ENCODE data around the gene LCA5L. TPM values are rescaled to one million over a fixed set of nuclear protein-coding genes. Genes with fewer than 3 reads are reported as not detected.
"Not testable (repeated sequence)": the region's sequence is repeated elsewhere in the genome, so short reads cannot be mapped to it uniquely, and the experiment has no call there.

LCA5L gene
- polyA plus RNA-seq, 4 donors: 0.85 to 1.5 TPM; not detected in 2

GRCh38 chr21:39419204-39419603, 26.4 kb downstream of the LCA5L start:
- not testable (repeated sequence) for H3K9me3 ChIP-seq (ENCODE audit: control insufficient read depth in 2 of 2, insufficient read depth in 1 of 2, low read depth in 1 of 2, low read length in 1 of 2); H3K36me3 ChIP-seq (ENCODE audit: control insufficient read depth in 3 of 3, insufficient read depth in 2 of 3, low read depth in 1 of 3, low read length in 3 of 3); FAIRE-seq; DNase-seq; H3K4me3 ChIP-seq (ENCODE audit: low read depth in 1 of 3, low read length in 3 of 3); H3K27ac ChIP-seq (ENCODE audit: low read depth in 1 of 3, low read length in 2 of 3); H3K4me1 ChIP-seq (ENCODE audit: control insufficient read depth in 3 of 3, insufficient read depth in 2 of 3, low read depth in 1 of 3, low read length in 2 of 3); H3K27me3 ChIP-seq (ENCODE audit: control insufficient read depth in 3 of 3, insufficient read depth in 3 of 3, low read length in 3 of 3)
- 96 to 99% (median 98%) methylated on average over 5 of the region's 5 CpGs for WGBS, 3 donors

- H3K9me3 ChIP-seq (ENCODE audit: control insufficient read depth in 2 of 2, insufficient read depth in 1 of 2, low read depth in 1 of 2, low read length in 1 of 2): peaks cover 0 to 5% of the 10 kb centered on the region in 2 donors
- no peak overlapping the region for H3K4me3 ChIP-seq (ENCODE audit: low read depth in 1 of 3, low read length in 3 of 3)
- FAIRE-seq (no peak), DNase-seq (no peak)
- WGBS, 3 donors: 92 to 93% (median 93%) methylated on average over 2 of the region's 2 CpGs
- H3K36me3 ChIP-seq (ENCODE audit: control insufficient read depth in 3 of 3, insufficient read depth in 2 of 3, low read depth in 1 of 3, low read length in 3 of 3): peaks cover 0 to 18% (median 0%) of the 10 kb centered on the region in 3 donors
- H3K4me1 ChIP-seq (ENCODE audit: control insufficient read depth in 3 of 3, insufficient read depth in 2 of 3, low read depth in 1 of 3, low read length in 2 of 3): no peaks in the 10 kb centered on the region
- H3K27ac ChIP-seq (ENCODE audit: low read depth in 1 of 3, low read length in 2 of 3): no peak overlapping the region
- no peaks in the 10 kb centered on the region for H3K27me3 ChIP-seq (ENCODE audit: control insufficient read depth in 3 of 3, insufficient read depth in 3 of 3, low read length in 3 of 3)
These were observed 39.5 kb downstream of the LCA5L start for GRCh38 chr21:39406065-39406464.

- FAIRE-seq (no peak), DNase-seq (no peak)
- no peak overlapping the region for H3K27ac ChIP-seq (ENCODE audit: low read depth in 1 of 3, low read length in 2 of 3)
- peaks cover 0 to 8% (median 6%) of the 10 kb centered on the region in 3 donors for H3K36me3 ChIP-seq (ENCODE audit: control insufficient read depth in 3 of 3, insufficient read depth in 2 of 3, low read depth in 1 of 3, low read length in 3 of 3)
- H3K4me3 ChIP-seq (ENCODE audit: low read depth in 1 of 3, low read length in 3 of 3): no peak overlapping the region
- H3K27me3 ChIP-seq (ENCODE audit: control insufficient read depth in 3 of 3, insufficient read depth in 3 of 3, low read length in 3 of 3): no peaks in the 10 kb centered on the region
- 86 to 91% (median 90%) methylated on average over 8 of the region's 8 CpGs for WGBS, 3 donors
- H3K4me1 ChIP-seq (ENCODE audit: control insufficient read depth in 3 of 3, insufficient read depth in 2 of 3, low read depth in 1 of 3, low read length in 2 of 3): no peaks in the 10 kb centered on the region
- no peaks in the 10 kb centered on the region for H3K9me3 ChIP-seq (ENCODE audit: control insufficient read depth in 2 of 2, insufficient read depth in 1 of 2, low read depth in 1 of 2, low read length in 1 of 2)
These were observed 45.4 kb downstream of the LCA5L start for GRCh38 chr21:39400173-39400572.

DNA sequence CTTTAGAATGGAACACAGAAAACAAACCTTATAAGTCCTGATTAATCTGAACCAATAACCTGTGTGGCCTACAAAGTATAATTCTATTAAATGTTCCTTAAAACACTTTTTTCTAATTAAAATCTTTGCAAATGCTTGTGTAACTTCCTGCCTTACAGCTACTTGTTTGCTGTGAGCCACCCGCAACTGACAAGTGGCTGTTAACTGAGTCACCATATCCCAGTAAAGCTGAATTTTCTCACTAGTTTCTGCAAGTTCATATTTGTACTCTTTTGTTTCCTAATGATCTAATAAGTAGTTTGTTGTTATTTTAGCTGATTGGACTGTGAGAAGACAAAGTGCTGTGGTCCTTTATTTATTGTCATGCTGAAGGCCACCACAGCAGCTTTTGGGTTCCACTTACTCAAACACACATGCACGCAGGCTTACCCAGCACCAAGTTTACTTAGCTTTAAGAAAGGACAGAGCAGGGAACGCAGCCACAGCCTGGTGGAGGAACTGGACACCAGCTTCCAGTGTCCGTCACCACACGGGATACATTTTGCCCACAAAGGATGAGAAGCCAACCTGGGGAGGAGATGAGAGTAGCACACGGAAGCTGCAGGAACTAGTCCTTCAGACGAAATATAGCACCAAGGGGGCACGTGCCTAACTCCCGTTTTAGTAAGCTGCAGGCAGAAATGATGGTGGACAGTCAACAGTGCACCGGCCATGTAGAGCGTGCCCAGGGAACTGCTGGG, 47.8 kb downstream of the LCA5L start:
- FAIRE-seq (no peak), DNase-seq (no peak)
- 92 to 97% (median 95%) methylated on average over 11 of the region's 11 CpGs for WGBS, 3 donors
- no peaks in the 10 kb centered on the region for H3K9me3 ChIP-seq (ENCODE audit: control insufficient read depth in 2 of 2, insufficient read depth in 1 of 2, low read depth in 1 of 2, low read length in 1 of 2)
- peaks cover 3 to 27% (median 18%) of the 10 kb centered on the region in 3 donors for H3K36me3 ChIP-seq (ENCODE audit: control insufficient read depth in 3 of 3, insufficient read depth in 2 of 3, low read depth in 1 of 3, low read length in 3 of 3)
- H3K4me3 ChIP-seq (ENCODE audit: low read depth in 1 of 3, low read length in 3 of 3): no peak overlapping the region
- no peaks in the 10 kb centered on the region for H3K27me3 ChIP-seq (ENCODE audit: control insufficient read depth in 3 of 3, insufficient read depth in 3 of 3, low read length in 3 of 3)
- no peak overlapping the region for H3K27ac ChIP-seq (ENCODE audit: low read depth in 1 of 3, low read length in 2 of 3)
- H3K4me1 ChIP-seq (ENCODE audit: control insufficient read depth in 3 of 3, insufficient read depth in 2 of 3, low read depth in 1 of 3, low read length in 2 of 3): no peaks in the 10 kb centered on the region

DNA sequence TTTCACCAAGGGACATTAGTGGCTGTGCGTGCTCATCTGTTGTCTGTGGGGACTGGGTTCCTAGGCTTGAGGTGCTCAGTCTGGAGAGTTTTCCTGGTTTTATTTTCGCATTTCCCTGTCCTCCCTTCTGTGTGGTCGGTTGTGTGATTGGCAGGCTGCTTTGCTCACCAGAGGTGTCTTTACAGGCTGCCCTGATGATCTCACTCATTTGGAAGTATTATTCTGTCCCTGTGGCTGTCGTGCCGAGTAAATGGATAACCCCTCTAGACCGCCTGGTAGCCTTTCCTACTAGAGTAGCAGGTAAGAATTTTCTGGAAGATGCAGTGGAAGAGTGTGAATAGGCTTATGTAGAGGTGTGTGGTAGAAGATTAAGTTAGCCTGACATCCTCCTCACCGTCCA, 52.6 kb downstream of the LCA5L start:
- H3K4me3 ChIP-seq (ENCODE audit: low read depth in 1 of 3, low read length in 3 of 3): no peak overlapping the region
- no peak overlapping the region for H3K27ac ChIP-seq (ENCODE audit: low read depth in 1 of 3, low read length in 2 of 3)
- H3K27me3 ChIP-seq (ENCODE audit: control insufficient read depth in 3 of 3, insufficient read depth in 3 of 3, low read length in 3 of 3): no peaks in the 10 kb centered on the region
- 89 to 94% (median 91%) methylated on average over 7 of the region's 7 CpGs for WGBS, 3 donors
- H3K9me3 ChIP-seq (ENCODE audit: control insufficient read depth in 2 of 2, insufficient read depth in 1 of 2, low read depth in 1 of 2, low read length in 1 of 2): no peaks in the 10 kb centered on the region
- H3K36me3 ChIP-seq (ENCODE audit: control insufficient read depth in 3 of 3, insufficient read depth in 2 of 3, low read depth in 1 of 3, low read length in 3 of 3): peaks cover 11 to 45% (median 29%) of the 10 kb centered on the region in 3 donors
- peaks cover 0 to 9% (median 2%) of the 10 kb centered on the region in 3 donors for H3K4me1 ChIP-seq (ENCODE audit: control insufficient read depth in 3 of 3, insufficient read depth in 2 of 3, low read depth in 1 of 3, low read length in 2 of 3)
- FAIRE-seq (no peak), DNase-seq (no peak)

DNA sequence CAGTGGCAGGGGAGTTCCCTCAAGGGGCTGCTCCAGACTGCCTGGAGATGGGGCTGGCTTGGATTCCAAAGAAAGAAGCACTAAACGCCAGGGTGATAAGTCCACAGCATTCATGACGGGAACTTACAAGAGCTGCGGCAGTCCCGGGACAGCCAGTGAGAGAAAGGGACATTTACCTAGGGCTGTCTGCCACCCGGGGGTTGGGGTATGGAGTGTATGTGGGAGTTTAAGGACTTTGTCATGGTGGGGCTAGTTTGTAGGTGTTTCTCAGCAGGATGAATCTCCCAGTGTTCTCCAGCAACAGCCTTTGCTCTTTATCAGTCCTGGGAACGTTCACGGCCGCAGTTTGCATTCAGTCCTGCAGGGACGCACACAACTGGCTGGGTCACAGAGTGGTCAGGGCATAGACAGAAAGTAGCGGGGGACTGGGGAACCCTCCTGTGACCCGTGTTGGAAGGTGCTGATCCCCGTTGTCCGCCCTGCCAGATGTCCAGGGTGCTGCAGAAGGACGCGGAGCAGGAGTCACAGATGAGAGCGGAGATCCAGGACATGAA, 55.3 kb downstream of the LCA5L start:
- no peak overlapping the region for H3K4me3 ChIP-seq (ENCODE audit: low read depth in 1 of 3, low read length in 3 of 3)
- no peak for FAIRE-seq
- DNase-seq: no peak
- H3K9me3 ChIP-seq (ENCODE audit: control insufficient read depth in 2 of 2, insufficient read depth in 1 of 2, low read depth in 1 of 2, low read length in 1 of 2): no peaks in the 10 kb centered on the region
- H3K36me3 ChIP-seq (ENCODE audit: control insufficient read depth in 3 of 3, insufficient read depth in 2 of 3, low read depth in 1 of 3, low read length in 3 of 3): peaks cover 11 to 40% (median 23%) of the 10 kb centered on the region in 3 donors
- peaks cover 2 to 20% (median 3%) of the 10 kb centered on the region in 3 donors for H3K4me1 ChIP-seq (ENCODE audit: control insufficient read depth in 3 of 3, insufficient read depth in 2 of 3, low read depth in 1 of 3, low read length in 2 of 3)
- 77 to 88% (median 84%) methylated on average over 16 of the region's 16 CpGs for WGBS, 3 donors
- H3K27ac ChIP-seq (ENCODE audit: low read depth in 1 of 3, low read length in 2 of 3): no peak overlapping the region
- no peaks in the 10 kb centered on the region for H3K27me3 ChIP-seq (ENCODE audit: control insufficient read depth in 3 of 3, insufficient read depth in 3 of 3, low read length in 3 of 3)

GRCh38 chr21:39388811-39389155, 56.8 kb downstream of the LCA5L start:
- Histone ChIP-seq H3K4me3 (ENCODE audit: low read depth in 1 of 3, low read length in 3 of 3) (peak overlapping the region in 2 of 3 donors; percentile 39 to 43), H3K9me3 (ENCODE audit: control insufficient read depth in 2 of 2, insufficient read depth in 1 of 2, low read depth in 1 of 2, low read length in 1 of 2) (peaks cover 0 to 2% of the 10 kb centered on the region in 2 donors), H3K27ac (ENCODE audit: low read depth in 1 of 3, low read length in 2 of 3) (no peak overlapping the region), H3K36me3 (ENCODE audit: control insufficient read depth in 3 of 3, insufficient read depth in 2 of 3, low read depth in 1 of 3, low read length in 3 of 3) (peaks cover 8 to 37% (median 19%) of the 10 kb centered on the region in 3 donors), H3K27me3 (ENCODE audit: control insufficient read depth in 3 of 3, insufficient read depth in 3 of 3, low read length in 3 of 3) (no peaks in the 10 kb centered on the region), H3K4me1 (ENCODE audit: control insufficient read depth in 3 of 3, insufficient read depth in 2 of 3, low read depth in 1 of 3, low read length in 2 of 3) (peaks cover 3 to 20% (median 4%) of the 10 kb centered on the region in 3 donors)
- DNase-seq (no peak), FAIRE-seq (no peak)
- 1 to 4% (median 3%) methylated on average over 9 to 10 of the region's 10 CpGs for WGBS, 3 donors

DNA sequence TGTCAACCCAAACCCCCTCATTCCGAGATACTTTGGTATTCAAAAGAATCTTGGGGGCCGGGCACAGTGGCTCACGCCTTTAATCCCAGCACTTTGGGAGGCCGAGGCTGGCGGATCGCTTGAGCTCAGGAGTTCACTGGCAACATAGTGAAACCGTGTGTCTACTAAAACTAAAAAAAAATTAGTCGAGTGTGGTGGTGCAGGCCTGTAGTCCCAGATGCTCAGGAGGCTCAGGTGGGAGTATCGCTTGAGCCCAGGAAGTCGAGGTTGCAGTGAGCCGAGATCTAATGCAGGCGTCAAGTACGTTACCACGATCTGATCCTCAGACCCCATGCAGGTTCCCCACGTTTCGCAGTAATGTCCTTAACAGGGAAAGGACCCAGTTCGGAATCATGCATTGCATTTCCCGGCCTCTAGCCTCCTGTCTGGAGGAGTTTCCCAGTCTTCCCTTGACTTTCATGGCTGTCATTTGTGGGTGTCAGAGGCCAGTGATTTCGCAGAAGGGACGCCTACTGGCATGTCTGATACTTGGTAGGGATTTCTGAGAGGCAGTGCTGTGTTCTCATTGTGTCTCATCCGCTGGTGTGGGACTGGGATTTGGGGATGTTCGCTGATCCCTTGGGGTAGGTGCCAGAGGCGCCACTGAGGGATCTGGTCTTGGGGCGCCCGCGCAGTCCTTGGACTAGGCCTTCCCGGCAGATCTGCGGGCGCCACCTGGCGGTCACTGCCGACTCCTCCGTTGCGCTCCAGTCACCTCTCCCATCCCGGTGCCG, 57.4 kb downstream of the LCA5L start:
- H3K27me3 ChIP-seq (ENCODE audit: control insufficient read depth in 3 of 3, insufficient read depth in 3 of 3, low read length in 3 of 3): no peaks in the 10 kb centered on the region
- H3K36me3 ChIP-seq (ENCODE audit: control insufficient read depth in 3 of 3, insufficient read depth in 2 of 3, low read depth in 1 of 3, low read length in 3 of 3): peaks cover 8 to 33% (median 15%) of the 10 kb centered on the region in 3 donors
- peak overlapping the region; percentile 17 to 43 (median 39) for H3K4me3 ChIP-seq (ENCODE audit: low read depth in 1 of 3, low read length in 3 of 3)
- peaks cover 3 to 20% (median 4%) of the 10 kb centered on the region in 3 donors for H3K4me1 ChIP-seq (ENCODE audit: control insufficient read depth in 3 of 3, insufficient read depth in 2 of 3, low read depth in 1 of 3, low read length in 2 of 3)
- FAIRE-seq: no peak
- peaks cover 0 to 2% of the 10 kb centered on the region in 2 donors for H3K9me3 ChIP-seq (ENCODE audit: control insufficient read depth in 2 of 2, insufficient read depth in 1 of 2, low read depth in 1 of 2, low read length in 1 of 2)
- WGBS, 3 donors: 11 to 14% (median 12%) methylated on average over 31 to 35 of the region's 35 CpGs
- H3K27ac ChIP-seq (ENCODE audit: low read depth in 1 of 3, low read length in 2 of 3): peak overlapping the region; percentile 53 to 77 (median 73)
- DNase-seq: peak; percentile 86 to 95
